K562 (cell line): ENCODE results near the gene SIGLEC15.

Experiments
- EZH2 ChIP-seq: IDR thresholded peaks from 2 replicates; pipeline ENCODE4 v1.6.1; 2012; ENCODE audit warnings: low read depth, mild to moderate bottlenecking, inconsistent platforms, low read length, borderline replicate concordance
- RAD21 ChIP-seq, 2 experiments: fragments of 250-450 bp in 1 of 2; fragments of 450-650 bp in 1 of 2; sonication (Bioruptor Pico) in 1 of 2; formaldehyde crosslinking in 1 of 2; IDR thresholded peaks in 1 of 2; conservative IDR thresholded peaks in 1 of 2; 2 replicates each; pipeline versions ENCODE4 v1.4.0 to v1.8.0; 2020 to 2022; ENCODE audit warnings: mild to moderate bottlenecking in 2 of 2, moderate library complexity in 1 of 2
- RFX5 ChIP-seq: IDR thresholded peaks from 2 replicates; pipeline ENCODE4 v1.6.1; 2011; ENCODE audit warnings: low read depth, mild to moderate bottlenecking, improper control_type of control experiment, low read length
- THRAP3 ChIP-seq: fragments of 450-650 bp; IDR thresholded peaks from 2 replicates; pipeline ENCODE4 v1.6.1; 2016; ENCODE audit warnings: mild to moderate bottlenecking, inconsistent platforms, borderline replicate concordance

DNA sequence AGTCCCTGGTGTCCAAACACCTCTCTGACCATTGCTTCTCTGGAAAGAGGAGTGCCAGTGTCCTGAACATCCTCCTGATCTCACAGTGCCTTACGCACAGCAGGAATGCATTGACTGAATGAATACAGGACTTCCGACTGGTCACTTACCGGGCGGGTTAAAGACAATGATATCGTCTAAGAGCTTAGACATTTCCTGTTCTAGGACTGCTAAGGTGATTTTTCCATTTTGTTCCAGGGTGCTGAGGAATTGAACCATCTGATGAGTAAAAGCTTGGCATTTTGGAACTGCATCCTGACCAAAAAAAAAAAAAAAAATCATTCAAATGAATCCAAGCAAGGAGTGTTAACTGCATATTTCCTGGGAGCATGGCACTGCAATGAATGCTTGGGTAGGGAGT is 40.0 kb downstream of the SIGLEC15 start:
- TF ChIP-seq EZH2 = no peak
- no peak for TF ChIP-seq RAD21 (CRISPR knock-in tag; conservative IDR thresholded peaks at IDR 0.05 in 1 of 2, IDR thresholded peaks at IDR 0.05 in 1 of 2)
- TF ChIP-seq THRAP3 = no peak
- TF ChIP-seq RFX5 = no peak
